GM18861 (cell line): Measurements from ENCODE around the gene TARP.

Experiments
- ATAC-seq: cut with Tn5 transposase; IDR thresholded peaks from one replicate; pipeline ENCODE4 v1.9.1; 2021; ENCODE audit not compliant: unreplicated experiment

TARP gene

GRCh38 chr7:38273286-38273995 lies at the start of gene TARP:
TSS of gene TARP (minus strand) at chr7:38273636.
- no peak for ATAC-seq

DNA sequence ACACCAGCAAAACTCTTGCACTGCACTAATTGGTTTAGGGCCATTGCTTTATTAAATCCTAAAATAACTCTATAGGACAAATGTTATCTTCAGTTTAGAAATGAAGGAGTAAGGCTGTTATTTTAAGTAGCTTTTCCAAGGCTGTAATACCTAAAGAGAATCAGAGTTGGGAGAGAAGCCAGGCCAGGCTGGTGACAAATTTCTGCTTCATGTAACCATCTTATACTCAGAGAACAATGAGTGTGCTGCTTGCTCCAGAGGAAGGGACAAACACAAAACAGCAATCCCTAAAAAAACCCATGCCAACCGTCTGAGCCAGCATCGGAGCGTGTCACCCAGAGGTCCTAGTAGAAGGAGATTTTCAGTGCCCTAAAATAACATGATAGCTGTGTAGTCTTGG lies 49.7 kb upstream of the TARP start:
- no peak for ATAC-seq

DNA sequence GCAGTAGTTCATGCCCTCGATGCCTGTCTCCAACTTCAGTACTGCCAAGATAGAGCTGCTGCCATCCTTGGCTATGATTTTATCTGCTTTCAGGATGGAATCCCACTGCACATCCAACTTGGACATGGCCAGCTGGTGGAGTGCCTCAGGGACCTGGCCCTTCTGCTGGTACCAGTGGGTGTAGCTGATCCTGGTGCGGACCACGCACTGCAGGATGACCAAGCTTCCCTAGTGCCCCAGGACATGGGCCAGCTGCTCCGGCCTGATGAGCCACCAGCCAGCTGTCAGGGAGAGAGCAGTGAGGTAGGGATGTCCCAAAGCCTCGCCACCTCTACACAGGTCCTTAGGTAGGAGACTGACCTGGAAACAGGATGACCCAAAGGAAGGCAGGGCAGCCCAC lies 49.0 kb upstream of the TARP start:
- no peak for ATAC-seq

DNA sequence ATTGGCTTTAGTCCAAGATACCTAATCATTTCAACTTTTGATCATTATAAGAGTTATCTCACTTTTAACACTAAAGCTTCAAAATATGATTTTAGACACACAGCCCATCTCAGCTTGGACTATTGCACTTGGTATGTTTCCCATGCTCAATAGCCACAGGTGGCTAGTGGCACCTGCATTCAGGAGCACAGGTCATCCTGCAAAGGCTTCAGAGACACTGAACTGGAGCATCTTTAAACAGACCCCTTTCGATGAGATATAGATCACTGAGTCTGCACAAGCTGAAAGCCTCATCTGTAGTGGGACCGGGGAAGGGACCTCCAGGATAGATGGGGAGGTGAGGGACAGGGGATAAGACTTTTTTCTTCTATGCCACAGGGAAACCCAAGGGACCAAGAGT lies 48.5 kb upstream of the TARP start:
- ATAC-seq, result no peak

- ATAC-seq, result no peak
Measured at GRCh38 chr7:38321515-38321944, 48.1 kb upstream of the TARP start.

DNA sequence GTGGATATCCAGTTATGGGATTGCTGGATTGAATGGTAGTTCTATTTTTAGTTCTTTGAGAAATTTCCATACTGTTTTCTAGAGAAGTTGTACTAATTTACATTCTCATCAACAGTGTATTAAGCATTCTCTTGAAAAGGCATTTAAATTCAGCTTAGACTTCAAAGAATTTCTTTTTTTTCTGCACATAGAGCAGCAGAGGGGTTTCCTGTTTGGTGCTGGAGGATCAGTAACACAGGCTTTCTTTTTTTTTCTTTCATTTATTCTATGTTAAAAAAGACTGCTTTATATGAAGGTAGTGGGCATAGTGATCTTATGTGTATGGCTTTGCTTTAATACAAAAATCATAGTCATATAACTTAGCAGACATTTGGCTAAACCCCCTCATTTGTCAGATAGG lies 47.6 kb upstream of the TARP start:
- no peak for ATAC-seq

DNA sequence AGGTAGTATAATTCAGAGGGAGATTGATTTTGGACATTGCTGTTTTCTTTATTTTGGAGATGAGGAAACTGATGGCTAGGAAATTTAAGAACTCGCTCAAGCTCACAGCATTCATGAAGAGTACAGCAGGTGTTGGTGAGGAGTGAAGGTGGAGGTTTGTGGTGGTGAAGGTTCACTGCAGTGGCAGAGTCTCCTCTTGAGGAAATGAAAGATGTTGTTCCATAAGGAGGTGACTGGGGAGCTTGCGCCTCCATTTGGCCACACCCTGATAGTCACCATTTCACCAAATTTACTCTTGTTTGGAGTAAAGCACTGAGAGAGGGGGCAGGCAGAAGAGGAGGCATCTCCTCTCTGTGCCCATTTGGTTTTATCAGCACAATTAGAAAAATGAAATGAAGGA lies 46.4 kb upstream of the TARP start:
- no peak for ATAC-seq

- peak; percentile 67 for ATAC-seq
Measured at GRCh38 chr7:38318803-38319416, 45.5 kb upstream of the TARP start.

DNA sequence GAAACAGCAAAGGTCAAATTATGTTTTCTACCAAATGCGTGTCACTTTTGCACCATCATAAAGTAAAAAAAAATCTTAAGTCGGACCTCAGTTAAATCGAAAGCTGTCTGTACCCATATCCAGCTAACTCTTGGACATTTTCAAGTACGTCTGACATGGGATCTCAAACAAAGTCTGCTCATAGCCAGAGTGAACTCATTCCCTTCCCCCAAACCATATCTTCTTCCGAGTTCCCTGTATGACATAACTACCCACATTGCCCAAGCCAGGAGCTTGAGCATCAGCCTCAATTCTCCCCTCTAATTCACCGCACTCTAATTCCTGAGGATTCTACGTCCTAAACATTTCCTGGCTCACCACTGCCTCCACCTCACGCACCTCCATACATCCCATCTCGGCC lies 44.8 kb upstream of the TARP start:
- no peak for ATAC-seq

DNA sequence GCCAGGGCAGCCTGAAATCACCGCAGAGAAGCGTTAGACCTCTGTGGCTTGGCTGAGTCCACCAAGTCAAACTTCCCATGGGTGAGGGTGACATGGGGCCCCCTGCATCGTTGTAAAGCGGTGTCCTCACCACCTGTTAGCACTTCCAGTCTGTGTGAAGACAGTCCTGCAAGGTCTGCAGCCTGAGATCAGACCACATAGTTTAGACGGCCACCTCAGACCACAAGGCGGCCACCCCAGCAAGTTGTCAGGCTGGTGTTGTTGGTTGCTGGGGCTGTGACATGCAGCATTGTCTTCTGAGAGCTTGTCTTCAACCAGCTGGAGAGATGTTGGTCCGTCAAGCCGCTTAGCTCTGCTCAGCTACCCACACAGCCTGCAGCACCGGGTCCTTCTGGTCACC lies 44.1 kb upstream of the TARP start:
- no peak for ATAC-seq

GRCh38 chr7:38316733-38317360 lies 43.4 kb upstream of the TARP start:
- no peak for ATAC-seq

DNA sequence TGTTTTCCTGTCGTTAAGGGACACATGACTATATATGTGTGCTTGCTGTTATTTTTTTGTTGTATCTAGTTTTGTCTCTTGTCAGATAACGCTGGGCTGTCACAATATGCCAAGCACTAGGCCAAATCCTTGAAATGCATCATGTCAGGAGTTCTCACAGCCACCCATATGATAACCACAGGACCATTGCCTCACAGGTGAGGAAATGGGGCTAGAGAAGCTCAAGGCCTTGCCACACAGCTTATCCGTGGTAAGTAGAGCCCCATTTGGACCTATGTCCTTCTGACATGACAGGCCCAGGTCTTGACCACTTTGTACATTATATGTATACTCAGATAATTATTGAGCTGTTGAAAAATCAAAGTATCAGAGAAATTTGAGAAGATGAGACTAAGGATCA lies 42.0 kb upstream of the TARP start:
- no peak for ATAC-seq

DNA sequence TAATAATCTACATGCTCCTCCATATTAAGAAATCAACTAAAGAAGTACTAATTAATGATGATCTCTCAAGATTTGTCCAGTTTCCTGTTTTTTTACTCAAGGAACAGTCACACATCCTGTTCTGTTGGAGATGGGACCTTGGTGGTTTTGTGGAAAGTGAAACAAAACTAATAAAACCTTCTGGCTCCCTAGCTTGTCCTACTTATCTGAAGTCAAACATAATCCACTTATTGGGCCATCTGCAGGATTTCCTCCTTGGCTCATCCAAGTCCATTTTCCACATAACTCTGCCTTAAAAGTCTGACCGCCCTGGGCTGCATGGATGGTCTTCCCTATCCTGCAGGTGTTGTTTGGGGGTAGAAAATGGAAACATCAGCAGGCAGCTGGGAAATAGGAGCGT lies 39.4 kb upstream of the TARP start:
- no peak for ATAC-seq

GRCh38 chr7:38311329-38311937 lies 38.0 kb upstream of the TARP start:
- ATAC-seq, result no peak

DNA sequence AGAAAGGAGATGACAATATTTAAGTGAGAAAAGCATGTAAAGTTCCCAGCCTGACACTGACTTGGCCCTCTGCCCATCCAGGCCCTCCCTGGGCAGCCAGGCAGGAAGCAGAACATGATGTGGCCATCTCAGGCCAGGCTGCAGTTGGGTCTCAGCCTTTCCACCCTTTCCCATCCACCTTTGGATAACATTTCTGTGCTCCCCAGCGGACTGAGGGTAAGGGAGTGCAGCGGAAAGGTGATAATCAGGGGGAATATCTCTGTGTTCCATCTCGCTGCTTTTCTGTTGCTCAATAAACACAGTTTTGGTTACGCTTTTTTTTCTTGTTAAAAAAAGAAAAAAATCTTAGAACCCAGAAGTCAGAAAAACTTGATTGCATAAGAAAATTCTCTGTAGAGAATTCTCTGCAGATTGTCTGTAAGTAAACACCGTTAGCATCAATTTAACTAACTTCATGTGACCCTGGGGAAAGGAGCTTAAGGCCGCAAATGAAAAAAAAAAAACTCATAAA lies 37.2 kb upstream of the TARP start:
- no peak for ATAC-seq

DNA sequence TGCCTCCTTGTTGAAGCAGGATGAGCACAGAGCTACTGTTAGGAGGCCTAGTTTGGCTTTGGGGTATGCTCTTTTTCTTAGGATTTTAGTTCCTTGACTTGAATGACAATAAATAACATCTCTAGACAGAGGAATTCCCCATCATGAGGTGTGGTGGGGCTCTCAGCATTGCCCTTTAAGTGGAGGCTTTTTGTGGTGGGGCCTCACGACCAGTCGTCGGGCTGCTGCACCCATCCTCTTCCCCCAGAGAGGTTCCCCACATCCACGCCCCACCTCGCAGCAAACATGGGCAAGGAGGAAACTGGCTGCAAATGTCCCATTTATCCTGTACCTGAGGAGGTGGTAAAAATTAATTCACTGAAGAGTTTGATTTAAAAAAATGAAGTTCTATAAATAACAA lies 36.1 kb upstream of the TARP start:
- ATAC-seq, result no peak

GRCh38 chr7:38308140-38308539 lies 34.7 kb upstream of the TARP start:
- ATAC-seq, result no peak

- ATAC-seq, result no peak
Measured at GRCh38 chr7:38307640-38308039, 34.2 kb upstream of the TARP start.

DNA sequence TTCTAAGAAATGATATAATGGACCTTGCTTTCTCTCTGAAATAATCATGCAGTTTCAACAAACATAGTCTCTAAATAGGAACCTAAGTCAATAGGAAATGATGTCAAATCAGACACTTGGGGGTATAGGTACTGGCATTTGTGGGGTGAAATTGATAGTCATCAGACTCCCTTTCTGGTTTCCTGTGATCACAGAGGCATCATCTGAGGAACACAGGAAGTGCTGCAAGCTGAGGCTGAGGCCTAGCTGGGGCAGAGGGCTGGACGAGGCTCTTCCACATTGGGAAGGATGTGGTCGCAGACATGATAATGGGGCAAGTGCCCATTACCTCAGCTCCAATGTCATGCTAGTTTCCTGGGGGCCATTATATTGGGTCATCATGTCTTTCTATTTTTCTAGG lies 33.5 kb upstream of the TARP start:
- ATAC-seq, result no peak

GRCh38 chr7:38306171-38306570 lies 32.7 kb upstream of the TARP start:
- no peak for ATAC-seq

GRCh38 chr7:38303866-38304265 lies 30.4 kb upstream of the TARP start:
- ATAC-seq, result no peak

DNA sequence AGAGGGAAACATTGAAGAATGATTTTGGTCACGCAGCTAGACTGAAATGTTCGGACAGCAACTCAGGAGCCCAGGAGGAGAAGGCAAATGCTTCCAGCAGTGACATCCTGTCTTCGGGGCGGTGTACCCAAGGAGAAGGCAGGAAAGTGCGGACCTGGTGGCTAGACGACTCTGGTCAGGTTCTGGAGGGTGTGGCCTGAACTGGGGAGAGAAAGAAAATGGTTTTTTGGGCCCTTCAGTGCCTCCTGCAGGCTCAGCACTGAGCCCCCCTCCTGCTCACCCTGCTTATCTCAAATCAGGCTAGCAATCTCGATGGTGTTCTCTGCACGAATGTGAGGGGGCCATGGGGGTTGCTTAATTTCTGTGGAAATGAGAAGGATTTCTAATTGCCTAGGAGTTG lies 26.7 kb upstream of the TARP start:
- no peak for ATAC-seq
